Spleen (tissue), 11 donors: Measurements from ENCODE around the gene DNAH17. TPM values are rescaled to one million over a fixed set of nuclear protein-coding genes. Genes with fewer than 3 reads are reported as not detected.
A peak's percentile ranks its signal among the peaks of the same experiment; 100 is the strongest.

Source experiments
- DNase-seq: peaks from one replicate; pipeline ENCODE4 v3.0.0-alpha.2; 2020
- H3K27ac ChIP-seq, 8 donors: fragments of 200-600 bp; sonication (generic) in 7 of 8; 1 replicate in 4 of 8; 2 replicates in 4 of 8; pipeline versions ENCODE4 v1.5.0 to v1.8.0; 2016 to 2021; ENCODE audit warnings: inconsistent platforms in 4 of 8, mild to moderate bottlenecking in 4 of 8, moderate library complexity in 1 of 8
- H3K27me3 ChIP-seq, 7 donors: fragments of 200-600 bp; sonication (generic) in 6 of 7; replicated peaks in 1 of 7; 1 replicate in 4 of 7; 2 replicates in 3 of 7; pipeline versions ENCODE4 v1.5.0 to v1.8.0; 2016 to 2021; ENCODE audit warnings: inconsistent platforms in 3 of 7, mild to moderate bottlenecking in 1 of 7
- H3K36me3 ChIP-seq, 6 donors: fragments of 200-600 bp; sonication (generic) in 5 of 6; 1 replicate in 4 of 6; 2 replicates in 2 of 6; pipeline versions ENCODE4 v1.5.0 to v1.8.0; 2016 to 2021; ENCODE audit warnings: inconsistent platforms in 2 of 6
- H3K4me1 ChIP-seq, 6 donors: fragments of 200-600 bp; sonication (generic) in 5 of 6; 1 replicate in 3 of 6; 2 replicates in 3 of 6; pipeline versions ENCODE4 v1.5.0 to v1.8.0; 2016 to 2021; ENCODE audit warnings: inconsistent platforms in 3 of 6
- H3K4me3 ChIP-seq, 8 donors: fragments of 200-600 bp; sonication (generic) in 7 of 8; 1 replicate in 4 of 8; 2 replicates in 4 of 8; pipeline versions ENCODE4 v1.5.0 to v1.8.0; 2016 to 2021; ENCODE audit warnings: inconsistent platforms in 4 of 8, mild to moderate bottlenecking in 4 of 8, moderate library complexity in 2 of 8
- H3K9me3 ChIP-seq, 8 donors: fragments of 200-600 bp; sonication (generic) in 7 of 8; 1 replicate in 4 of 8; 2 replicates in 4 of 8; pipeline versions ENCODE4 v1.5.0 to v1.8.0; 2016 to 2021; ENCODE audit warnings: inconsistent platforms in 4 of 8
- POLR2A ChIP-seq, 3 donors: fragments of 450-650 bp; IDR thresholded peaks; one replicate each; pipeline ENCODE4 v1.5.1; 2017; ENCODE audit warnings: antibody characterized with exemption in 3 of 3, mild to moderate bottlenecking in 1 of 3
- POLR2AphosphoS5 ChIP-seq, 3 donors: sonication (generic); formaldehyde crosslinking; IDR thresholded peaks; one replicate each; pipeline ENCODE4 v1.5.1; 2017; ENCODE audit warnings: antibody characterized with exemption in 3 of 3
- WGBS, 5 donors: extraction: QIAGEN DNeasy Blood & Tissue Kit in 3 of 5; methylation state at CpG; one replicate each; pipeline versions ENCODE4 v1.1.5 to v1.1.7; 2013 to 2018; 5-methylcytosine and 5-hydroxymethylcytosine counted together
- intact Hi-C: fragments of 100-400 bp; cut with DNase I; formaldehyde crosslinking; loops from one replicate; pipeline ENCODE4 v1.15.0; 2023; ENCODE audit warnings: low total_unique reads
- polyA plus RNA-seq, 3 donors: library from polyadenylated mRNA; stranded (reverse); fragments of 200-250 nt; gene quantifications; one replicate each; pipeline ENCODE4 v1.2.1, GENCODE V29; 2013
- total RNA-seq, 7 donors: library from RNA; depleted of rRNA in 3 of 7; stranded (reverse); fragments of >200 nt in 3 of 7; fragmentation: NEBNext Ultra II Directional in 4 of 7; extraction: Animal tissue kit (Norgen Biotek cat#: 25700) in 4 of 7; gene quantifications; one replicate each; pipeline versions ENCODE4 v1.1.0 to v1.2.1, GENCODE V29; 2016 to 2021
- TF ChIP-seq, protein P1 (sequence below), 11 experiments: fragments of 200-600 bp in 7 of 11; fragments of 450-650 bp in 4 of 11; sonication (generic) in 4 of 11; IDR thresholded peaks in 8 of 11; conservative IDR thresholded peaks in 3 of 11; 1 replicate in 7 of 11; 2 replicates in 4 of 11; pipeline versions ENCODE4 v1.4.0 to v1.8.0; 2016 to 2021; ENCODE audit warnings: antibody characterized with exemption in 11 of 11, inconsistent platforms in 4 of 11, mild to moderate bottlenecking in 1 of 11
- donor health status: healthy with polysubstance abuse.
- donor health status: DM: no; HTN: no; CAD: no; lungs with moderate emphysema.
- donor health status: DM: no; HTN: no; CAD: no.
- donor health status: Bipolar disorder and iron deficiency.
- donor health status: healthy.
- donor health status: DM: no; HTN: no; CAD: no.
- donor health status: DM: yes; HTN: yes; CAD: no.

DNAH17 gene
- total and polyA plus RNA-seq, 10 donors, result 0.06 to 1.0 (median 0.72) TPM; not detected in 1

DNA sequence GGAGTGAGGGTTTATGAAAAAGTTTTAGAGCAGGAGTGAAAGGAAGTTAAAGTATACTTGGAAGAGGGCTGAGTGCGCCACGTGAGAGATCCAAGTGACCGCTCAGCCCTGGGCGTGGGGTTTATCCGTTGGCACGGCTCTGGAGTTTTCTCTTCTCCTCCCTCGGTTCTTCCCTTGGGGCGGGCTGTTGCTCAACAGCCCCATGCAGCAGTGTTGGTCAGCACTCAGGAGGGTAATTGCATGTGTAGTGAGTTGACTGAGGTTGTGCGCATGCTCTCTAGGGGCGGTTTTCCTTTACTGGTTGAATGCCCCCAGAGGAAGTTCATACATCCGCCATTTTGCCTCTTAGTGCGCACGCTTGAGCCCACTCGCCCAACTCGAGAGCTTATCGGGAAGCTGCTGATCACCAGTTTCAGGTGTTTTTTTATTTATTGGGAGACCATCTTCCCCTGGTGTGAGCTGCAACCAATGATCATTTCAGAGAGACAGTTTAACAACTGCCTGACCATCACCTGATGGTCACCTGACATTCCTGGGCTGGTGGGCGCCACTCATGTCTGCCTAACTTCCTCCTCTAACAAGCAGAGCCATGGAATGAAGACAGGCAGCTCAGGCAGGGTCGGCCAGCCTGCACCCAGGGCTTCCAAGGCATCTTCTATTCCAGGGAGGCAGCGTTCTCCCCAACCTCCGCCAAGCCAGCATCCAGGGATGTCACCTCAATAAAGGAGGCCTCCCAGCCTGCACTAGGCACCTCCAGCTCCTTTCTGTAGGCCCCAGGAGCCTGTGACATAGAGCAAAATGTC lies 41.3 kb upstream of the DNAH17 start:
- DNase-seq, result peak; percentile 41
- Histone ChIP-seq H3K4me1 (peaks cover 0 to 7% (median 0%) of the 10 kb centered on the region in 6 donors), H3K4me3 (no peak overlapping the region), H3K27ac (peak overlapping the region in 2 of 8 donors; percentile 4 to 31), H3K9me3 (peaks cover 0 to 10% (median 0%) of the 10 kb centered on the region in 8 donors), H3K36me3 (no peaks in the 10 kb centered on the region), H3K27me3 (no peaks in the 10 kb centered on the region)
- intact Hi-C loops, result no loop called here
- TF ChIP-seq POLR2A (IDR thresholded peaks at IDR 0.05) (no peak), POLR2AphosphoS5 (IDR thresholded peaks at IDR 0.05) (no peak)
- TF ChIP-seq, protein P1, sequence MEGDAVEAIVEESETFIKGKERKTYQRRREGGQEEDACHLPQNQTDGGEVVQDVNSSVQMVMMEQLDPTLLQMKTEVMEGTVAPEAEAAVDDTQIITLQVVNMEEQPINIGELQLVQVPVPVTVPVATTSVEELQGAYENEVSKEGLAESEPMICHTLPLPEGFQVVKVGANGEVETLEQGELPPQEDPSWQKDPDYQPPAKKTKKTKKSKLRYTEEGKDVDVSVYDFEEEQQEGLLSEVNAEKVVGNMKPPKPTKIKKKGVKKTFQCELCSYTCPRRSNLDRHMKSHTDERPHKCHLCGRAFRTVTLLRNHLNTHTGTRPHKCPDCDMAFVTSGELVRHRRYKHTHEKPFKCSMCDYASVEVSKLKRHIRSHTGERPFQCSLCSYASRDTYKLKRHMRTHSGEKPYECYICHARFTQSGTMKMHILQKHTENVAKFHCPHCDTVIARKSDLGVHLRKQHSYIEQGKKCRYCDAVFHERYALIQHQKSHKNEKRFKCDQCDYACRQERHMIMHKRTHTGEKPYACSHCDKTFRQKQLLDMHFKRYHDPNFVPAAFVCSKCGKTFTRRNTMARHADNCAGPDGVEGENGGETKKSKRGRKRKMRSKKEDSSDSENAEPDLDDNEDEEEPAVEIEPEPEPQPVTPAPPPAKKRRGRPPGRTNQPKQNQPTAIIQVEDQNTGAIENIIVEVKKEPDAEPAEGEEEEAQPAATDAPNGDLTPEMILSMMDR (IDR thresholded peaks at IDR 0.05 in 8 of 11, conservative IDR thresholded peaks at IDR 0.05 in 3 of 11), result no peak
- 85 to 93% (median 89%) methylated on average over 19 to 20 of the region's 20 CpGs for WGBS, 5 donors

DNA sequence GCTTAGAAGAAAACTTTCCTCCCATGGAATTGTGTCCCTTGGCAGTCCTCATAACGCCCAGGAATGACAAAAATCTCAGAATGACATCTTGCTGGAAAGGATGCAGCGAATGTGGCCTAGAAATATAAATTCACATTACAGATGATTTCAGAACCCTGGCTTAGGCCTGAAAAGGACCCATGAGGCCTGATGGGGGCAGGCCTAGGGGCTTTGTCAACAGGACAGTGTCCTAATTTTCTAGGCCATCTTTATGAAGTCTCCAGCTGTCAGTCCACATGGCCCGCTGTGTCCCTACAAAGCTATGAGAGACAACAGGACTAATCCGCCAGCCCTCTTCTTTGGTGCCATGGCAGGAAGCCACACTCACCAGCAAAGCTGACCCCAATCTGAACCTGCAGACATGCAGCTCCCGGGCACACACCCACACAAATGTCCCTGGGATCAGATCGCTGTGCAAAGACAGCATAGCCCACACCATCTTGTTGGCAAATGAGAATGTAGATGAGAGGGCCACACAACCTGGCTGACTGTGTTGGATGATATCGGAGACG lies 40.4 kb upstream of the DNAH17 start:
- DNase-seq, result peak; percentile 40
- 82 to 88% (median 86%) methylated on average over 7 to 8 of the region's 8 CpGs for WGBS, 5 donors
- H3K36me3 ChIP-seq, result no peaks in the 10 kb centered on the region
- intact Hi-C loops, result no loop called here
- peaks cover 0 to 7% (median 0%) of the 10 kb centered on the region in 6 donors for H3K4me1 ChIP-seq
- no peak overlapping the region for H3K4me3 ChIP-seq
- H3K27me3 ChIP-seq, result no peaks in the 10 kb centered on the region
- TF ChIP-seq POLR2AphosphoS5 (IDR thresholded peaks at IDR 0.05) (no peak), POLR2A (IDR thresholded peaks at IDR 0.05) (no peak)
- TF ChIP-seq, protein P1 (IDR thresholded peaks at IDR 0.05 in 8 of 11, conservative IDR thresholded peaks at IDR 0.05 in 3 of 11), result no peak
- peak overlapping the region in 4 of 8 donors; percentile 4 to 44 (median 21) for H3K27ac ChIP-seq
- peaks cover 0 to 10% (median 0%) of the 10 kb centered on the region in 8 donors for H3K9me3 ChIP-seq

DNA sequence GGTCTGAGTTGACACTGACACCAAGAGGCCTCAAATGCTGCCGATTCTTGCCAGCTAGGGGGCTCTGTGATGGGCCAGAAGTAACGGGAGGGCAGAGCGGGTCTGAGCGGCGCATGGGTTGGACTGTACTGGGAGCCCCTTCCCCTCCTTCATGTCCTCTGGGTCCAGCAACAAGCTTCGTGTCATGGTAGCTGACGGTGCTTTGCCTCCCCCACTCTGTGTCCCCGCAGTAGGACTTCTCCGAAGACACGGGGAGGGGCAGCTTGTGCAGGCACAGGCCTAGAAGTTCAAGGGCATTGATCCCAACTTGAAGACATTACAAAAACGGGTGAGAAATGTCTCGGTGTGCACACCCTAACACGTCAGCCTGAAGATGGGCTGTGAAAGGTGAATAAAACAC lies 39.8 kb upstream of the DNAH17 start:
- Histone ChIP-seq H3K36me3 (no peaks in the 10 kb centered on the region), H3K9me3 (peaks cover 0 to 10% (median 0%) of the 10 kb centered on the region in 8 donors), H3K4me3 (no peak overlapping the region), H3K27ac (peak overlapping the region in 2 of 8 donors; percentile 31 to 44), H3K27me3 (no peaks in the 10 kb centered on the region), H3K4me1 (peaks cover 0 to 7% (median 0%) of the 10 kb centered on the region in 6 donors)
- intact Hi-C loops, result no loop called here
- peak; percentile 36 for DNase-seq
- TF ChIP-seq POLR2A (IDR thresholded peaks at IDR 0.05) (no peak), POLR2AphosphoS5 (IDR thresholded peaks at IDR 0.05) (no peak)
- TF ChIP-seq, protein P1 (IDR thresholded peaks at IDR 0.05 in 8 of 11, conservative IDR thresholded peaks at IDR 0.05 in 3 of 11), result no peak
- 81 to 91% (median 85%) methylated on average over 13 of the region's 13 CpGs for WGBS, 5 donors

DNA sequence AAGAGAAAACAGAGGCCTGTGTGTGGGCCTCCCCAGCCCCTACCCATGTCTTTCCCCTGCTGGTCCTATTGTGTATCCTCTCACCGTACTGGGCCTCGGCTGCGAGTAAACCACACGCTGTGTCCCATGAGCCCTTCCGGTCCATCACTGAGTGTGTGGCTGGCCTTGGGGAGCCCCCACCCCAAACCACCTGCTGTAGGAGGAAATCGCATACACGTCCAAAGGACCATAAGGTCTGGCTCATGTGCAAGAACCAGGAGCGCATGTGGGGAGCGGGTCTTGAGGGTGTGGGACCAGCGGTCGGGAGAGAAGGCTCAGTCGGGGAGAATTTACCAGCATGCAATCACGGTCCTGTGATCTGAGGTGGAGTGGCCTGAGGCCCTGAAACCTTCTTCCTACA lies 38.4 kb upstream of the DNAH17 start:
- DNase-seq, result peak; percentile 47
- Histone ChIP-seq H3K27ac (no peak overlapping the region), H3K36me3 (no peaks in the 10 kb centered on the region), H3K4me1 (peaks cover 0 to 7% (median 0%) of the 10 kb centered on the region in 6 donors), H3K27me3 (peaks cover 0 to 3% (median 0%) of the 10 kb centered on the region in 7 donors), H3K9me3 (peaks cover 0 to 10% (median 0%) of the 10 kb centered on the region in 8 donors), H3K4me3 (no peak overlapping the region)
- WGBS, 5 donors, result 88 to 94% (median 92%) methylated on average over 13 of the region's 13 CpGs
- intact Hi-C loops, result no loop called here
- TF ChIP-seq POLR2A (IDR thresholded peaks at IDR 0.05), result no peak
- TF ChIP-seq POLR2AphosphoS5 (IDR thresholded peaks at IDR 0.05), result no peak
- TF ChIP-seq, protein P1 (IDR thresholded peaks at IDR 0.05 in 8 of 11, conservative IDR thresholded peaks at IDR 0.05 in 3 of 11), result no peak
